Choroid plexus epithelial cell (primary cell): ENCODE data around the gene CDC42BPB.

Source experiments
- DNase-seq: peaks from one replicate; pipeline ENCODE4 v3.0.0-alpha.2; 2010; ENCODE audit warnings: low read depth
- H3K4me3 ChIP-seq: 2 replicates; pipeline ENCODE4 v1.5.1; 2011; ENCODE audit warnings: low read depth, mild to moderate bottlenecking, control low read depth, low read length, moderate library complexity
- CTCF ChIP-seq: conservative IDR thresholded peaks from 2 replicates; pipeline ENCODE4 v1.5.1; 2011; ENCODE audit warnings: low read depth, mild to moderate bottlenecking, control low read depth, inconsistent platforms, low read length, moderate library complexity

The CDC42BPB gene

GRCh38 chr14:102982852-102983470 is 74.4 kb downstream of the CDC42BPB start:
- TF ChIP-seq CTCF, result peak; percentile 21
- DNase-seq, result no peak
- H3K4me3 ChIP-seq, result no peak overlapping the region

GRCh38 chr14:102980409-102980810 is 76.9 kb downstream of the CDC42BPB start:
- TF ChIP-seq CTCF, result no peak
- H3K4me3 ChIP-seq, result no peak overlapping the region
- peak; percentile 64 for DNase-seq

- H3K4me3 ChIP-seq, result no peak overlapping the region
- no peak for TF ChIP-seq CTCF
- DNase-seq, result no peak
These were observed 77.9 kb downstream of the CDC42BPB start for GRCh38 chr14:102979406-102979805.

DNA sequence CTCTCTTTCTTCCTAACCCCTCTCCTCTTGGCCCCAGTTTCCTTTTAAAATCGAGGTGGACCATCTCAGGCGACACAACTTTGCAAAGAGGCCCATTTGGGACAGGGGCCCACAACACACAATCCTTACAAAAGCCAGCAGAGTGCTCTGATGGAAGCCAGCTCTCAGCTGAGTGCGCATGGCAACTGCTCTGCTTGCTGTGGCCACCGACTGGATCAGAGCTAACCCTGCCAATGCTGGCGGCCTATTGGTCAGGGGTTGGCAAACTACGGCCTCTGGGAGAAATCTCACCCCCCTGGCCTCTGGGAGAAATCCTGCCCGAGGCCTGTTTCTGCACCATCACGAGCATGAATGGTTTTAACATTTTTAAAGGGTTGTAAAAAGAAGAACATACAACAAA is 79.9 kb downstream of the CDC42BPB start:
- no peak for DNase-seq
- no peak overlapping the region for H3K4me3 ChIP-seq
- no peak for TF ChIP-seq CTCF

DNA sequence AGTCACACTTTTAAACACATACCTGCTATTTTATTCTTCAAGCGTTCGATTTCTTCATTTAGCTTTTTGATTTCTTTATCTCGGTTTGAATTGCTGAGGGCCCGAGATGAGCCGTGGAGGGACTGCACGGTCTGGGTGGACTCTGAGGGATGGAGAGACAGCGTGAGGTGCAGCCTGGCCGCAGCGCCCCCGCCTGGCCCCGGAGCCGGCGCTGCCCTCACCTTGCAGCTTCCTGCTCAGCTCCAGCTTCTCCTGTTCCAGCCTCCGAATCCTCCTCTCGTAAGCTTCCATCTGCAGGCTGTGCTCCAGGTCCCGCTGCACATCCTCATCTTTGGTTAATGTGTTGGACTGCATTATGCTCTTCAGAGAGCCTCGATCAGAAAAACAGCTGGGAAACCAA is 81.7 kb downstream of the CDC42BPB start:
- DNase-seq, result no peak
- no peak overlapping the region for H3K4me3 ChIP-seq
- no peak for TF ChIP-seq CTCF

DNA sequence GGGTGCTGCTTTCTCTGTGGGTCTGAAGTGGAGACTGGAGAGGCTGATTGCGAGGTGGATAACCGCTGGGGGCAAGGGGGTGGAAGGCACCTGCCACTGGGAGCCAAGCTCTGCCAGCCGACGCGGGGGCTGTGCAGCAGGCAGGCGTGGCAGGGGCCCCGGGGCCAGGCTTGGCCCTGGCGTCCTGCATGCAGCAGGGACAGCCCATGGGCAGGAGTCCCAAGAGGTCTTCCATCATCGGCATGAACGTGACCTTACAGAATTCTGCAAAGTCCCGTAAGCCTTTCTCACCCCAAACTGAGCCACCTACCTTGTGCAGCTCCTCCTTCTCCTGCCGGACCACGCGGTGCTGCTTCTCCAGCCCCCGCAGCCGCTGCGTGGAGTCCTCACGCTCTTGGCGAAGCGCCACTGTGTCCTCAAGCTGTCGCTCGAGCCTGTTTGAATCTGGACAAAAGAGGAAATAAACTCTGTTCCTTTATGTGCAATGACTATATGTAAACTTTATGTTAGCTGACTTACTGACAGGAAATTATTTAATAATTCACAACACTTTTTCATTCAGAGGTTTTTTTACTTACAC is 83.6 kb downstream of the CDC42BPB start:
- no peak for DNase-seq
- no peak overlapping the region for H3K4me3 ChIP-seq
- TF ChIP-seq CTCF, result no peak
